ENCODE measurements around the gene TTLL13.

- TF ChIP-seq EP300 (IDR thresholded peaks at IDR 0.05) (no peak), CTCF (IDR thresholded peaks at IDR 0.05) (no peak)
Measured at GRCh38 chr15:90209591-90209990, 39.8 kb upstream of the TTLL13 start.

Data from esophagus muscularis mucosa (tissue), 3 donors.